HG02981 (cell line): Measurements from ENCODE around the gene CECR2.

Experiments
- ATAC-seq: cut with Tn5 transposase; IDR thresholded peaks from one replicate; pipeline ENCODE4 v1.9.1; 2021; ENCODE audit warnings: mild to moderate bottlenecking, moderate library complexity; ENCODE audit not compliant: unreplicated experiment

CECR2 gene

GRCh38 chr22:17443405-17444203, 74.3 kb downstream of the CECR2 start:
- ATAC-seq: no peak

DNA sequence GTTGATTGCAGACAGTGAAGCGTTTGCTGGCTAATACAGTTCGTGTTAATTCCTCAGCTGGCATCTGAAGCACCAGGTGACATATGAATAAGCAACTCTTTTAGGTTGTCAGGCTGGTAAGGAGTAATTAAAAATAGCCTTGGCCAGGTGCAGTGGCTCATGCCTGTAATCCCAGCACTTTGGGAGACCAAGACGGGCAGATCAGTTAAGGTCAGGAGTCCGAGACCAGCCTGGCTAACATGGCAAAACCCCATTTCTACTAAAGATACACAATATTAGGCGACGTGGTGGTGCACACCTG, 74.9 kb downstream of the CECR2 start:
- no peak for ATAC-seq

- ATAC-seq: no peak
Observed at GRCh38 chr22:17446698-17447097, 77.4 kb downstream of the CECR2 start.

GRCh38 chr22:17451316-17451715, 82.1 kb downstream of the CECR2 start:
- ATAC-seq: no peak

- ATAC-seq: no peak
Observed at GRCh38 chr22:17460895-17461294, 91.6 kb downstream of the CECR2 start.

GRCh38 chr22:17470880-17471500, 101.7 kb downstream of the CECR2 start:
- no peak for ATAC-seq

DNA sequence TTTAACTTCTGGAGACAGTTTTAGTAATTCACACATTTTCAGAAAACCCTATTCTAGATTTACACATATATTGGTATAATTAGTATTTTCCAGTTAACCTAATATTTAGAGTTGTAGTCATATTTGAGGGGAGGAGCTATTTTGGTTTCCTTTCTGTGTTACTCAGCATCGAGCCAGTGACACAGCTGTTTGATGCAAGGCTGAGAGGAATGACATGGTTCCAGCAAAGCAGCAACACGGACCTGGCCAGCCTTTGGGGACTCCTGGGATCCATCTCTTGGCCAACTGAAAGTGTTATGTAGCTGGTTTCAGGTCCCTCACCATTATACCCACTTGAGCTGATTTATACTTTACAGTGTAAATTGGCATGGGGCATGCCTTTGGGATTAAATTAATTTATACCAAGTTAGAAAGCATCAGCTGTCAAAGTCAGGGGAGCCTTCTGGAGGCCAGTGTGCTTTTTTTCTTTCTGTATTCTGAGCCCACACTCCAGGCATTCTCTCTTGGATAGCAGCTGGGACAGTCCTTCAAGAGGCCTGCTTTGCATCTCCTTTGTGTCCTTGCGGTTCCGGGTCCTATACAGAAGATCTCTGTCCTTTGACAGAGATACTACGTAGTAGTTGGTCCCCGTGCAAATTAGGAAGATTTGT, 102.8 kb downstream of the CECR2 start:
- ATAC-seq: no peak

DNA sequence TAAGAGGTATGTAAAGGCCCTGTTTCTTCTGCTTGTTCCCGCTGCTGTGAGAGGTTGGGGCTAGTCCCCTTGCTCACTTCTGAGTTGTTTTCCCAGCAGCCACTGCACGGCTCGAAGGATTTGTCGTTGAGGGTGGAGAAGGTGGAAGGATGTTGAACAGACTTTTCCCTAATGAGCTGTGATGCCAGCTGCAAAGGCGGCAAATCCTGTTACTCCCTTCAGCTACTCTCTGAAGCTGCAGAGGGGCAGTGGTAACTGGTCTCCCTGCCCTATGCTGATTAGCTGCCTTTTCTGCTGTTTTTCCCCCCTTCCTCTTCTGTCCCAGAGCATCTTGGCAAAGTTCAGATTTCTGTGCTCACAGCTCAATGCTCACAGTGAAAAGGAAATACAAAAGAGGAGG, 103.7 kb downstream of the CECR2 start:
- no peak for ATAC-seq

DNA sequence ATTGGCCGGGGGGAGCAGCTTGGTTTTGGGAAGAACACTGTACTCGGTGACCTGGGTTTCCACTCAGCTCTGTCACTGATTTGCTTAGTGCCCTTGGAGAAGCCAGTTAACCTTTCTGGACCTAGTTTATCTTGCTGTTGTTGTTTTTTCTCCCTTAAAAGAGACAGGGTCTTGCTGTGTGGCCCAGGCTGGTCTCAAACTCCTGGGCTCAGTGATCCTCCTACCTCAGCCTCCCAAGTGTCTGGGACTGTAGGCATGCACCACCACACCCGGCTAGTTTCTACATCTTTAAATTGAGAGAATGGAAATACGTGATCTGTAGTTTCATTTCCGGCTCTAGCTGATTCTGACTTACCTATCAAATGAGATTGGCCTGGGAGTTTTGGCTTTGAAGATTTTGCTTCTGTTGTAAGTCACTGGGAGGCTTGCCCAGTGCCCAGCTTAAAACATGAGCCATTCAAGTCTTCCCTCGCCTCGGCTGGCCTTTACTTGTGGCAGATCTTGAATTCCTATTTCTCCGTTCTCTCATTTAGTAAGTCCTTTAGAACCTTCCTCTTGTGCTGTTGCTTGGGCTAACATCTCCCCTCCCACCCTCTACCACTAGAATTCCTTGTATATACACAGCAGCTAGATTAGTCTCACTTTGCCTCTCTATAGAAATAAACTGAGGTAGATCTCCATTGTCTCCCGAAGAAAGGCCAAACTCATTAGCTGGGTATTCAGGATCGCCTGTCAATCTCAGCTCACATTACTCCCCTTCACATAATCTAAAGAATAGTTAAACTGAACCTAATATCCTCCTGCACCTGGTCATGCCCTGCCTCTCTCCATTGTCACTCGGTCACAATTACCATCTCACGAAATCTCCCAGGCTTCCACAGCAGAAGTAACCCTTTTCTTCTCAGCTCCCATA, 106.3 kb downstream of the CECR2 start:
- no peak for ATAC-seq

DNA sequence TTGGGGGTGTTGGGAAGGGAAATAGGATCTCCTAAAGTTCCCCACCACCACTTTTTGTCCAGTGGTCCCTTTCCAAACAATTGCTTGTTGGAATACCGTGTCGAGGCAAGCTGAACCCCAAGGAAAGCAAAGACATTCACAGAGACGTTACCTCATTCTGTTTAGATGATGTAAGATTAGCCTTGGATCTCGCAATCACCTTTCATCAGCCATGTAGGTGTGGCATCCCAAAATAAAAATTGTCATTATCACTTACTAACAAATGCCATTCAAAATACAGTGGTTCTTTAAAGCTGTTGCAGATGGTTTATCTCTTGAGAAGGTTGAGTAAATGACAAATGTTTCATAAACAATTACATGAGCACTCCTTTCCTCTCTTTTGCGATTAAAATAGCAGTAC, 107.6 kb downstream of the CECR2 start:
- ATAC-seq: no peak

DNA sequence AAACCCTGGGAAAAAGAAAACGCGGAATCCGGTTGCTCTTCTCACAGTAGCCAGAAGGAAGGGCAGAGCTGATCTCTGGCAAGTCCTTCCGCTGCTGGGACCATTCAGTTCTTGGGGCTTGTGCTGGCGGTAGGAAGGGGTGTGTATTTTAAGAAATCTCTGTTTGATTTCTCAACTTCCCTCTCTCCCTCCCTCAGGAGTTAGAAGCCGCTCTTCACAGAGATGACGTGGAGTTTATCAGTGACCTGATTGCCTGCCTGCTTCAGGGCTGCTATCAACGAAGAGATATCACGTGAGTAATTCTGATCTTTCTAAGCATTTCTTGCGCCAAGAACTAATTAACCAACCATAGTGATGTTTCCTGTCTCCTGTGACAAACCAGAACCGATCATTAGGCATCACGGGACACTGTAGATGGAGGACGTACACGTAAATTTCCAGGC, 108.2 kb downstream of the CECR2 start:
- ATAC-seq: no peak

DNA sequence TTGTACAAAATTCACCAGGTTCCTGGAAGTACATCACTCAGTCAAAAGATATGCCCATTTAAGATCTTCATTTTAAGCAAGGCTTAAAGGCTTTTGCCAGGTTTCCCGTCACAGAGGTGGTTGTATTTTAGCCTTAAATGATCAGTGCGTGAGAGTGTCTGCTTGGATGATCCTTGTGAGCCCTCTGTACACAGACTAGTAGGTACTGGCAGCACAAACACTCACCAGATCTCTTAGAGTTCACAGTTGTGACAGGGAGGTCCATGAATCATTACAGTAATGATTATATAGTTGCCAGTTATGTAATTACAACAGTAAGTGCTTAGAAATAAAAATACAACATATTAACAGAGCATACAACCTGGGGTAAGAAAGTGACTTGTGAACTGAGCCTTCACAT, 109.9 kb downstream of the CECR2 start:
- ATAC-seq: no peak

GRCh38 chr22:17481424-17481823, 112.2 kb downstream of the CECR2 start:
- no peak for ATAC-seq

DNA sequence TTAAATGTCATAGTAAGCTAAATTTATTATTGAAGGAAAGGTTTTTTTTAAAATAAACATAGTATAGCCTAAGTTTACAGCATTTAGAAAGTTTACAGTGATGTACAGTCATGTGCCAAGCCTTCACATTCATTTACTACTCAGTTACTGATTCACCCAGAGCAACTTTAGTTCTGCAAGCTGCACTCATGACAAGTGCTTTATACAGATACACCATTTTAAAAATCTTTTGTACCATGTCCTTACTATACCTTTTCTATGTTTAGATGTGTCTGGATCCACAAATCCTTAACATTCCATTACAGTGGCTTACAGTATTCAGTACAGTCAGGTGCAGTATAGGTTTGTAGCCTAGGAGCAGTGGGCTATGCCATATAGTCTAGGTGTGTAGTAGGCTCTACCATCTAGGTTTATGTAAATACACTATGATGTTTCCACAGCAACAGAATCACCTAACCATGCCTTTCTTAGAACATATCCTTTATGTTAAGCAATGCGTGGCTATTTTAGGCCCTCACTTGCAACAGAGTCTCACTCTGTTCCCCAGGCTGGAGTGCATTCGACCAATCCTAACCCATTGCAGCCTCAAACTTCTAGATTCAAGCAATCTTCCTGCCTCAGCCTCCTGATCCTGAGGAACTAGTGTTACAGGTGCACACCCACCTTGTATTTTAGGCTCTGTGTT, 114.6 kb downstream of the CECR2 start:
- ATAC-seq: no peak

GRCh38 chr22:17484608-17485007, 115.3 kb downstream of the CECR2 start:
- no peak for ATAC-seq

DNA sequence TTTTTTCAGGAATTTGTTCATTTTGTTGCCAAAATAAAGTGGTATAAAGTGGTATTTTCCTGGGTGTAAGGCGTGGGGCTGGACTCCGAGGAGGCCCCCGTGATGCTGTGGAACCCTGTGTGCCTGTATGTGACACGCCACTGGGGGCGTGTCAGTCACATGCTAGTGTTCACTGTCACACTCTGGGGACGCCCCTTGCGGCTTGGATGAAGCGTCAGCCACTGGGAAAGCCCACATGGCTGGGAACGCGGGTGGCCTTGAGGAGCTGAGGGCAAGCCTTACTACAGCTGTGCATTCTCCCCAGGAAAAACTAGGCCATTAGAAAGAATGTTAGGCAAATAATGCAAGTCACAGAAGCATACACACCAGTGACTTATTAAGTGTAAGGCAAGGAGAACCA, 117.1 kb downstream of the CECR2 start:
- ATAC-seq: no peak

GRCh38 chr22:17486719-17487118, 117.5 kb downstream of the CECR2 start:
- ATAC-seq: no peak

DNA sequence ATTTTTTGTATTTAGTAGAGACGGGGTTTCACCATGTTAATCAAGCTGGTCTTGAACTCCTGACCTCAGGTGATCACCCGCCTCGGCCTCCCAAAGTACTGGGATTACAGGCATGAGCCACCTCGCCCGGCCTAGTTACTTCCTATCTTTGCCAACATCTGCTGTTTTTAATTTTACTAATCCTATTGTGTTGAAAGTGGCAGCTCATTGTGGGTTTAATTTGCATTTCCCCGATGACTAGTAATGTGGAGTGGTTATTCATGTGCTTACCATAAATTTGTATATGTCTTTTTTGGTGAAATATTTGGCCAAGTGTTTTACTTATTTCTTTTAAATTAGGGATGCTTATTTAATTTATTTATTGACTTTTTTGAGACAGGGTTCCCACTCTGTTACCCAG, 119.8 kb downstream of the CECR2 start:
- ATAC-seq: no peak

DNA sequence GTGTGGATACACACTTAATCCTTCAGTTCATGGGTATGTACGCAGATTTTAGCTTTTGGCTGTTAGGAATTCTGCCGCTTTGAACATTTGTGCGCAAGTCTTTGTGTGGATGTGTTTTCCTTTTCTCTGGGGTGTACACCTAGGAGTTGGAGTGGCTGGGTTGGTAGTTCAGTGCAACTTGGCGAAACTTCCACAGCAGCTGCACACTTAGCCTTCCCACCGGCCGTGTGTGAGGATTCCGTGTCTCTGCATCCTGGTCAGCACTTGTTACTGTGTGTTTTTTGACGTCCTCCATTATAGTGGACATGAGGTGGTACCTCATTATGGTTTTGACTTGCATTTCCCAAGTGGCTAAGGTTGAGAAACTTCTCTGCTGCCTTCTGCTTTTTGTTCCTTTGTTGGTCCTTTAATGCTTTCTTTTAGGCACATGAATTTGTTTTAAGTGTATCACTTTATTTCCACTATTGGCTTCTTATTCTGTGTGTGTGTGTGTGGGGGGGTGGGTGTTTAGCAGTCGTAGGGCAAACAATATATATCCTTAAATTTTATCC, 121.9 kb downstream of the CECR2 start:
- ATAC-seq: no peak

- ATAC-seq: no peak
Observed at GRCh38 chr22:17492247-17492646, 123.0 kb downstream of the CECR2 start.
